Measurements from ENCODE around the gene FOXO3B.
"Not testable (repeated sequence)": the region's sequence is repeated elsewhere in the genome, so short reads cannot be mapped to it uniquely, and the experiment has no call there.

Gene FOXO3B

GRCh38 chr17:18681767-18682571, at the start of gene FOXO3B:
Gene FOXO3B (minus strand): TSS chr17:18682314. CDS start chr17:18681651, 663 bp downstream.
- DNase-seq, result peak; percentile 80

- DNase-seq, result not testable (repeated sequence)
Measured at GRCh38 chr17:18723509-18723908, 41.4 kb upstream of the FOXO3B start.

- DNase-seq, result not testable (repeated sequence)
Measured at GRCh38 chr17:18722612-18723011, 40.5 kb upstream of the FOXO3B start.

DNA sequence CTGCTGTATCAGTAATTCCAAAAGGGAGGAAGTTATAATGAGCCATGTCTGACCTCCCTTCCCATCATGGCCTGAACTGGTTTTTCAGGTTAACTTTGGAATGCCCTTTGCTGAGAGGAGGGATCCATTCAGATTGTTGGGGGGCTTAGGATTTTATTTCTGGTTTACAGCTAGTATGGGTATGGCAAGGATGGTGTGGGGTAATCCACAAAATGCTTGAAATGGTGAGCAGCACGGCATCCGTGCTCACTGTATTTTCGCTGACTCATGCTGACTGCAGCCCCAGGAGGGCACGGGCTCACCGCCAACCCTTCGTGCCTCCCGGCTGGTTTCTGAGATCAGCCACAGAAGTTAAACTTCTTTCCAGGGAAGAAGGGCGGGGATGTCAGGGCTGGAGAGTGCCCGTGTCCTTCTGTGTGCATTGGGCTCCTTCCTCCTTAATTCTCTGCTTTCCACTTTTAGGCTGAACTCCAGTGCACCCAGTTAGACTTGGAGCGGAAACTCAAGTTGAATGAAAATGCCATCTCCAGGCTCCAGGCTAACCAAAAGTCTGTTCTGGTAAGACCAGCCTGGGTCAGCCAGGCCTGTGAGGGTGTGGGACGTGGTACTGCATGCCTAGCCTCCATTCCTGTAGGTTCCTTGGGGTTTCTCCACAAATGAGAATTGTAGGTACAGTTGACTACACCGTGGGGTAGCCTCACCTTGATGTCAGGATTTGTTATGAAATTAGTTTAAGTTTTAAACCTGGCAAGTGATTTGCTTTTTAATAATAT, 39.8 kb upstream of the FOXO3B start:
- not testable (repeated sequence) for DNase-seq

- not testable (repeated sequence) for DNase-seq
Measured at GRCh38 chr17:18719428-18720110, 37.5 kb upstream of the FOXO3B start.

DNA sequence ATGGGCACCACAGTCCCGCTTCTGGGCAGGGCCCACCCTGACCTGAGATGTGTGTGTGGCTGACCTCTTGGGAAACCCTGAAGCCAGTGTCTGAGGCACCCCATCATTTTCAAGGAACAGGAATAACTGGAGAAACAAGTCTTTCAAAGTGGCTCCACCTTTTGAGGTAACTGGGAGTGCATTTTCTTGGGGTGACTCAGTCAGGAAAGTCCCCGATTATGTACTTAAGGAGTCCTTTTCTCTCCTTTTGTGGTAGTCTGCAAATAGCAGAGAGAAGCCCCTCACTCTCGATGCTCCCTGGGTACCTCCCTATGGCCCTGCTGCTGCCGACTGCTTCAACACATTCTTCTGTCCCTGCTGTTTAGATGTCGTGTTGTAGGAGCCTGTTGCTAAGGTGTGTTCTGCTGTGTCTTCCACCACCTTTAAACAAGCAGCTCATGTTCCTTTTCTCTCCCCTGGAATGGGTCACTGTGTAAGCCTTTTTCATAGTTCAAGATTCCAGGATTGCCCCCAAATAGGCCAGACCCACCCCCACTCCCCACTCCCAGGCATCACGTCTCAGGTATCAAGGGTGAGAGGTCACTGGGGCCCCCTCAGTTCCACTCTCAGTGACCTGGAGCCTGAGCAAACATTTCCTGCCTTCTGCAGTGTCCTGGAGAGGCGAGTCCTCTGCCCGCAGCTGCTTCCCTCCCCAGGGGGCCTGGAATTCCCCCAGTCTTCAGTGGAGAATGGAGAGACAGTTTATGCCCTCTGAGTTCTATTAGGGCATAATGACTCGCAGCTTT, 36.7 kb upstream of the FOXO3B start:
- DNase-seq, result not testable (repeated sequence)

GRCh38 chr17:18712354-18712999, 30.4 kb upstream of the FOXO3B start:
- peak; percentile 78 for DNase-seq

DNA sequence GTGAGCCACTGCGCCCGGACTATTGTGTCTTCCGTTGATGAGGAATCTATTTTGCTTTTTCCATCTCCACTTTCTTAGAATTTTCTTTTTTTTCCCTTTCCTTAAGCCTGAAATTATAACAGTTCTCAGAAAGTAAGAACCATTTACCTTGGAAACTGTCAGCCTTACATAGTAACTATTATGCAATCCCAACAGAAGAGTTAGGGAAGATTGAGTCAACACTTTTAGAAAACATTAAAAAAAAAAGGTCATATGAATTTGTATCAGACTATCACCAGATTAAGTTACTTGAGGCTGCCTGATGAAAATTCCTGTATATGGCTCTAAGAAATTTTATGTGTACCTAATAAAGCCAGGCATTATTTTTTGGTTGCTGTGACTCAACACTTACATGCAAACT, 26.1 kb upstream of the FOXO3B start:
- not testable (repeated sequence) for DNase-seq

DNA sequence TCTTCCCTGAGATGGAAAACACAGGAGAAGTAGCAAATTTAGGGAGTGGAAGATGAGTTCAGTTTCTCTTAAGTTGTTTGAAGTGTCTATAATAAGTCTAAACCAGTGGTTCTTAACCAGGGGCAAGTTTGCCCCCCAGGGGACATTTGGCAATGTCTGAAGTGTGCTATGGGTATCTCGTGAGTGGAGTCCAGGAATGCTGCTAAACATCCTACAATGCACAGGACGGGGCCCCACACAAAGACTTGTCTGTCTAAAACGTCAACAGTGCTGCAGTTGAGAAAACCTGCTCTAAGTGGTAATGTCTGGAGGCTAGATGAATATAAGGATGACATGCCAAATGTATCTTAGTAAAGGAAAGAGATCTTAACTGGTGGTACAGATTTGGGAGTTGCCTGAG, 23.8 kb upstream of the FOXO3B start:
- not testable (repeated sequence) for DNase-seq

- DNase-seq, result not testable (repeated sequence)
Measured at GRCh38 chr17:18698473-18699103, 16.5 kb upstream of the FOXO3B start.

DNA sequence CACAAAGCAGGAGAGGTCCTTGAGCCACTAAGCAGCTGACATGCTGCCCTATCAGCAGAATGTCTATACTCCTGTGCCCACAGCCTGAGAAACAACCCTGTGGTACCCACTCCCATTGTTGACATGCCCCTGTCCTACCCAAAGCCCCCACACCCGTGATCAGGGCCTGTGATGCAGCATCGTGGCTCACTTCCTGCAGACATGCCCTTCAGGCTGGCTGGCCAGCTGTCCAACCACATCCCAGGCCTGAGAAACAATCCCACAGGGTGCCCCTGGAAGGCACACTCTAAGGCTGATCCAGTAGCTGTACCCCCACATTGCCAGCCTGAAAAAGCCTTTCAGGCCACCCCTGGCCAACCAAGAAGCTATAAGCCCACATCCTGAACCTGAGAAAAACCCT, 13.0 kb upstream of the FOXO3B start:
- DNase-seq, result not testable (repeated sequence)

GRCh38 chr17:18682668-18683067, 554 bp upstream of the FOXO3B start:
- DNase-seq, result not testable (repeated sequence)

DNA sequence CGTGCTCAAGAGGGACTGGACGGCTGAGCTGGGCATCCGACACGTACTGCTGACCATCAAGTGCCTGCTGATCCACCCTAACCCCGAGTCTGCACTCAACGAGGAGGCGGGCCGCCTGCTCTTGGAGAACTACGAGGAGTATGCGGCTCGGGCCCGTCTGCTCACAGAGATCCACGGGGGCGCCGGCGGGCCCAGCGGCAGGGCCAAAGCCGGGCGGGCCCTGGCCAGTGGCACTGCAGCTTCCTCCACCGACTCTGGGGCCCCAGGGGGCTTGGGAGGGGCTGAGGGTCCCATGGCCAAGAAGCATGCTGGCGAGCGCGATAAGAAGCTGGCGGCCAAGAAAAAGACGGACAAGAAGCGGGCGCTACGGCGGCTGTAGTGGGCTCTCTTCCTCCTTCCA, 4.7 kb downstream of the FOXO3B start:
- not testable (repeated sequence) for DNase-seq

DNA sequence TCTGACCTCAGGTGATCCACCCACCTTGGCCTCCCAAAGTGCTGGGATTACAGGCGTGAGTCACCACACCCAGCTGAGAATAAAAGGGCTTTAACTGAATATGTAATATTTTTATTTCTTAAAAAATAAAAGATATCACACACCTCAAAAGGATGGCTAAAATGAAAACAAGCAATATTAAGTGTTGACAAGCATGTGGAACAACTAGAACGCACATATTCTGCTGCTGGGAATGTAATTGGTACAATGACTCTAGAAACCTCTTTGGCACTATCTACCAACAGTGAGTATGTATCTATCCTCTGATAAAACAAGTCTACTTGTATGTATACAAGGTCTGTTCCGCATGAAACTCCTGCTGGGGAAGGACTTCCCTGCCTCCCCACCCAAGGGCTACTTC, 5.2 kb downstream of the FOXO3B start:
- not testable (repeated sequence) for DNase-seq

- DNase-seq, result not testable (repeated sequence)
Measured at GRCh38 chr17:18672395-18673227, 9.5 kb downstream of the FOXO3B start.

GRCh38 chr17:18668625-18669024, 13.5 kb downstream of the FOXO3B start:
- not testable (repeated sequence) for DNase-seq

DNA sequence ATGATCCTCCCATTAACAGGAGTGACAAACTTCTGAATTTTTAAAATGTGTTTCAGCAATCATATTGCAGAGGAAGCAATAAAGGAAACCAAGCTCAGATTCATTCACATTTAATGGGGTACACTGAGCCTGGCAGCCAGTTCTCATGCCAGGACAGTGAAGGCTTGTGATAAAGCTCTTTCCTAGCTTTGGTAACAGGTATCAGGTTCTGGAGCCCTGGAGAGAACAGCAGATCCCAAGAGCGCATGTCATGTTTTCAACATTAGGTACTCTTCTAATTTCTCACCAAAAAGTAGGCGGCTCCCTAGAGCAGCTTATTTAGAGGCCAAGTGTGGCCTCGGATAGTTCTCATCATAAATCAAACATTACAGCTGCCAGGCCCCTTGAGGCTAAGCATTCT, 14.6 kb downstream of the FOXO3B start:
- DNase-seq, result not testable (repeated sequence)

- DNase-seq, result not testable (repeated sequence)
Measured at GRCh38 chr17:18666326-18666725, 15.8 kb downstream of the FOXO3B start.

DNA sequence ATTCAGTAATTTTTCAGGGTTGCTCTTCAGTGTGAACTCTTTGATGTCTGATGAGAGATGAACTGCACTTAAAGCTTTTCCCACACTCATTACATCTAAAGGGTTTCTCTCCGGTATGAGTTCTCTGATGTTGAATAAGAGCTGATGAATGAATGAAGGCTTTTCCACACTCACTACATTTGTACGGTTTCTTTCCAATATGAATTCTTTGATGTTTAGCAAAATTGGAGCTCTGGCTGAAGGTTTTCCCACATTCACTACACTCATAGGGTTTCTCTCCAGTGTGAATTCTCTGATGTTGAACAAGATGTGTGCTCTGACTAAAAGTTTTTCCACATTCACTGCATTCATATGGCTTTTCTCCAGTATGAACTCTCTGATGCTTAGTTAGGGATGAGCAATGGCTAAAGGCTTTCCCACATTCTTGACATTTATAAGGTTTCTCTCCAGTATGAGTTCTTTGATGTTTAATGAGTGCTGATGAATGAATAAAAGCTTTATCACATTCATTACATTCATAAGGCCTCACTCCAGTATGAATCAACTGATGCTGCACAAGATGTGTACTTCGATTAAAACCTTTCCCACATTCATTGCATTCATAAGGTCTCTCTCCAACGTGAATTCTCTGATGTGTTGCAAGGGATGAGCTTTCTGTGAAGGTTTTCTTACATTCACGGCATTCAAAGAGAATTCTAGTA, 20.0 kb downstream of the FOXO3B start:
- DNase-seq, result not testable (repeated sequence)

GRCh38 chr17:18650094-18650493, 32.0 kb downstream of the FOXO3B start:
- DNase-seq, result not testable (repeated sequence)
